Activated T-cell treated with anti-CD3 and anti-CD28 coated beads for 4 hours (primary cell): ENCODE measurements around the gene SEC23A.
"Not testable (repeated sequence)": the region's sequence is repeated elsewhere in the genome, so short reads cannot be mapped to it uniquely, and the experiment has no call there.

ENCODE experiments used
- DNase-seq: peaks from one replicate; pipeline ENCODE4 v3.0.0-alpha.2; 2020

SEC23A gene

GRCh38 chr14:39102969-39103957 is at the start of gene SEC23A:
SEC23A (minus strand) TSS chr14:39103235; CDS start chr14:39096118, 7,117 bp downstream.
- peak; percentile 63 for DNase-seq

GRCh38 chr14:39145266-39145966 is 42.4 kb upstream of the SEC23A start:
- DNase-seq = no peak

DNA sequence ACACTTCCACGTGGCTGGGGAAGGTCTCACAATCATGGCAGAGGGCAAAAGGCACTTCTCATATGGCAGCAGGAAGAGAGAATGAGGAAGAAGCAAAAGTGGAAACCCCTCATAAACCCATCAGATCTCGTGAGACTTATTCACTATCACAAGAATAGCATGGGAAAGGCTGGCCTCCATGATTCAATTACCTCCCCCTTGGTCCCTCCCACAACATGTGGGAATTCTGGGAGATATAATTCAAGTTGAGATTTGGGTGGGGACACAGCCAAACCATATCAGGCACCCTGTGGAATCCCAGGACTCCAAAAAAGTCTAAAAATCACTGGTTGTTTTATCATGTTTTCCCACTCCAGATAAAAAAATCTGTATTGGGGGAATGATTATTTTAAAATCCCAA is 40.2 kb upstream of the SEC23A start:
- DNase-seq = not testable (repeated sequence)

- DNase-seq = not testable (repeated sequence)
Measured at GRCh38 chr14:39141623-39142022, 38.6 kb upstream of the SEC23A start.

DNA sequence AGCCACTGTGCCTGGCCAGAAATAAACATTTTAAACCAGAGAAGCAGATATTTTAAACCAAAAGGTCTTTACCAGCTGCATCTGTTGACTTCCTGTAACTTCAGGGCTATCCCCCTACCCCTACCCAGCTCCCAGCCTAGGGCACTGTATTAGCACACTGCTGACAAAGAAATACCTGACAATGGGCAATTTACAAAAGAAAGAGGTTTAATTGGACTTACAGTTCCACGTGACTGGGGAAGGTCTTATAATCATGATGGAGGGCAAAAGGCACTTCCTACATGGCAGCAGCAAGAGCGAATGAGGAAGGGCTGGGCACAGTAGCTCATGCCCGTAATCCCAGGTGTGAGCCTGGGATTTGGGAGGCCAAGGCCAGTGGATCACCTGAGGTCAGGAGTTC is 37.1 kb upstream of the SEC23A start:
- DNase-seq = no peak

GRCh38 chr14:39138440-39138839 is 35.4 kb upstream of the SEC23A start:
- DNase-seq = no peak

- not testable (repeated sequence) for DNase-seq
Measured at GRCh38 chr14:39137835-39138234, 34.8 kb upstream of the SEC23A start.

- no peak for DNase-seq
Measured at GRCh38 chr14:39122330-39123138, 19.5 kb upstream of the SEC23A start.

DNA sequence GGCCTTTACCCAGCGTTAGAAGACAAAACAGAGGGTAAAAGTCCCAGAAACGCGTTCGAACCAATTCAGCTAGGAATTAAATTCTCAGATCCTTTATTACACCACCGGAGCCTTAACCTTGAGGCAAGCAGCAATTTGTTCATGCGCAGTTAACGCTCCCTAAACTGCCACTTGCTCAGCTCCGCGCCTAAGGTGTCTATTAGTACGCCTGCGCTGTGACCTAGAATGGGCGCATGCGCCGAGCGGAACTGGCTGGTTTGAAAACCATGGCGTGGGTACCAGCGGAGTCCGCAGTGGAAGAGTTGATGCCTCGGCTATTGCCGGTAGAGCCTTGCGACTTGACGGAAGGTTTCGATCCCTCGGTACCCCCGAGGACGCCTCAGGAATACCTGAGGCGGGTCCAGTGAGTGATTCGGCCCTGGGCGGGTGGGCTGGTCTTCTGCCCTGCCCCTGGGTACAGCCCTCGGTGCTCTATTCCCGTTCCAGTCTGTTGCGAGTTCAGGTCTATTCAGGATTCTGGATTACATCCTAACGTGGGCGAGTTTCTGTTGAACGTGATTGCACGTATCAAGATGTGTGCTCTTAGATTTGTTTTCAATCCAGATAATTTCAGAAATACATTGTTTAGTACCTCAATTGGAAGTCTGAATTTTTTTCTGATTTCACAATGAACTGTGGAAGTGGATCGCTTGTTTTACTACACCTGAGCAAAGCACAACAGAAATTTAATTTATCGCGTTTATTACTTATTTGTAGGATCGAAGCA is 11.2 kb upstream of the SEC23A start, which contains the start of gene GEMIN2:
GEMIN2 (plus strand) TSS at position 251 of the 766 bp plus-strand sequence; CDS start at position 267, 16 bp downstream.
- DNase-seq = peak; percentile 90

GRCh38 chr14:39113685-39114072 is 10.6 kb upstream of the SEC23A start:
- no peak for DNase-seq

DNA sequence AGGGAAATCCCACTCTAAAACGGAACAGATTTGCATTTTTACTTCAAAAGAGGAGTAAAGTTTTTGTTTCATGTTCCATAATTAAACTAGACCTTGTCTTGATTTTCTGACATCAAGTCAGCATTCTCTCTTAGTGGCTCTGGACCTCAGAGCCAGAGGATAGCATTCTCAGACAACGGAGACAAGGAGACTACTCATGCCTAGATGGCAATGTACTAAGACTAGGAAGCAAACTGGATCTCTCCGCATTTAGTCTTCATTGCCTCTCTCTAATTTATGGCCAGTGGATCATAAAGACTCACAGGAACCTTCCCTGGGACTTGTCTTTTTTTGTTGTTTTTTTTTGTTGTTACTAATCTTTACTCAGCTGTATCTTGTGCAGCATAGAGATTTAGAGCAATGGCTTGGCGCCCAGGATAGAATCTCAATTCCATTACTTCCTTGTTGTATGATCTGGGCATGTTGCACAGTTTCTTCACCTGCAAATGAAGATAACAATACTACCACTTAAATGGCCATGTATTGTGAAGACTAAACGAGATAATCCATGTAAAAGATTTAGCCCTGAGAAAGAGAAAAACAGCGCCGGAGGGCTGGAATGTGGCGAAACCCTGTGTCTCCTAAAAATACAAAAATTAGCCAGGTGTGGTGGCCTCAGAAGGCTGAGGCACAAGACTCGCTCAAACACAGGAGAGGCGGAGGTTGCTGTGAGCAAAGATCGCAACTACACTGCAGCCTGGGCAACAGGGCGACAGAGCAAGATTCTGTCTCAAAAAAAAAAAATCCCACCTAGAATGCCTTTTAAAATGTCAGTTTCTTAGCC is 7.1 kb upstream of the SEC23A start:
- no peak for DNase-seq

DNA sequence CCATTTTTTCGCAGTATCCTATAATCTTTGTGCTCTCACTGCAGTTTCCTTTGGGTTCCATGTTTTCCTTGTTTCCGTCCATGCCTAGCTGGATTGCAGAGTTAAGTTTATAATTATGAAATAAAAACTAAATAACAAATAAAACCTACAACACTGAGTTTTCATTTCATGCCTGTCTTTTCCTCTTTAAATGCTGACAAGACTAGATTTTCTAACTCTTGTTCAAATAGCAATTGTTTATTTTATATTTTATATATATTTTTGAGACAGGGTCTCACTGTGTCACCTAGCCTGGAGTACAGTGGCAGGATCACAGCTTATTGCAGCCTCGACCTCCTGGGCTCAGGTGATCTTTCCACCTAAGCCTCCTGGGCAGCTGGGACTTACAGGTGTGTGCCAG is 5.8 kb upstream of the SEC23A start:
- no peak for DNase-seq

GRCh38 chr14:39107591-39107996 is 4.6 kb upstream of the SEC23A start:
- DNase-seq = no peak

DNA sequence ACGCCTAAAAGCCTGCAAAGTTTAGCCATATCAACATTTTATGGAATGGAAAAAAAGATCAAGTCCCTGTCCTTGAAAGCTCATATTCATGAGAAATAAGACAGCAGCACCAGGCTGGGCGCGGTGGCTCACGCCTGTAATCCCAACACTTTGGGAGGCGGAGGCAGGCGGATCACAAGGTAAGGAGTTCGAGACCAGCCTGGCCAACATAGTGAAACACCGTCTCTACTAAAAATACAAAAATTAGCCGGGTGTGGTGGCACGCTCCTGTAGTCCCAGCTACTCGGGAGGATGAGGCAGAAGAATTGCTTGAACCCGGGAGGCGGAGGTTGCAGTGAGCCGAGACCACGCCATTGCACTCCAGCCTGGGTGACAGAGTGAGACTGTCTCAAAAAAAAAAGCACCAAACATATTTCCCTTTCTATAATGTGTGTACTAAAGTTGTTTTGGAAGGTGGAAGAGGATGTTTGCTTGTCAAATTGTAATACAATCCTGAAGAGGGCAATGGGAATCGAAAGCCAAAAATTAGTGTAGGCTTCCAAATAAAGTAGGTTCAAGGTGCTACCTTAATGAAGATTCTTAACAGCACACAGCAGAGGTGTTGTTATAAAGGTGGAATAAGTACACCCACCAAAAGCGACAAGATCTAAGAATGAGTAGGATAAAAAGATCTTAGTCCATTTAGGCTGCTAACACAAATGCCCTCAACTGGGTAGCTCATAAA is 1.2 kb upstream of the SEC23A start:
- DNase-seq = not testable (repeated sequence)

DNA sequence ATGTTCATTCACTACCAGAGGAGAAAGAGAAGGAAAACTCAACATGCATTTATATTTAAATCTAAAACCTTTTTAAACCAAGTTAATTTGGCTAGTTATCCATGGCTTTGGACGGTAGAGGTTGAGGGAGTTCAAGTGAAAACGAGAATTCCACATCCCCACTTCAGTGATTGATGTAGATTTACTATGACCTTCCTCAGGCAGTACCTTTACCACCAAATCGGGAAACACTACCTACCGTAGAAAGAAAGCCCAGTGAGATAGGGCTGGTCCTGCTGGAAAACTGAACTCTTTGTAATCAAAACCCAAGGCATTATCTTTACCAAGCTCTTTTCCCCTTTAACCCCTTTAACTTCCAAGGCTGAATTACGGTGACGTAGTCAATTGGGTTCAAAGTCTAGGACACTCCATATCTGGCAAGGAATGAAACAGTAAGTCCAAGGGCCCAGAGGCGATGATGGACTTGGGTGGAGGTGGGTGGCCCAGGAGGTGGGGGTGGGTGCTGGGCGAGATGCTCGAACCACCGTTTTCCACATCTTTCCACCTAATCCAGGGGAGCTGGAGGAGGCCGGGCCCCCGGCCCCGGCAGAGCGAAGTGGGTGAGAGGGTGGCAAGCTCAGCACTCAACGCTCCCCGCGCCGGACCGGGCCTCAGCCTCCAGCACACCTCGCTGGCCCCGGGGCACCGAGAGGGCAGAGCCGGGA is 618 bp downstream of the SEC23A start:
- DNase-seq = no peak

DNA sequence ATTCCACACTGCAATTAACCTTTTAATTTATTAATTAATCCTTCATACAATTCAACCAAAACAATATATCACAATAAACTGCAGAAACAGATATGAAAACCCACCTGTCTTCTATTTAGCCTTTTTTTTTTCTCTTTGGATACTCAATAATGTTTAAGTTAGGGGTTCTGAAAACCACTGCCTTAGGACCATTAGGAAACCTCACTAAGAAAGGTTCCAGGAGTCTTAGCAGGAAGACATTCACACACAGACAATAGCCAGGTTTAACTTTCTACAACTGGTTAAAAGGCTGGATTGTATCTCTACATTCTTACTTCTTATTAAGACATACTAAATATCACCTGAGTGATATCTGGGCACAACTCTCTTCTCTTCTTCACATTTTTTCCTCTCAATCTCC is 3.3 kb downstream of the SEC23A start:
- no peak for DNase-seq

GRCh38 chr14:39099215-39099614 is 3.8 kb downstream of the SEC23A start:
- DNase-seq = not testable (repeated sequence)

DNA sequence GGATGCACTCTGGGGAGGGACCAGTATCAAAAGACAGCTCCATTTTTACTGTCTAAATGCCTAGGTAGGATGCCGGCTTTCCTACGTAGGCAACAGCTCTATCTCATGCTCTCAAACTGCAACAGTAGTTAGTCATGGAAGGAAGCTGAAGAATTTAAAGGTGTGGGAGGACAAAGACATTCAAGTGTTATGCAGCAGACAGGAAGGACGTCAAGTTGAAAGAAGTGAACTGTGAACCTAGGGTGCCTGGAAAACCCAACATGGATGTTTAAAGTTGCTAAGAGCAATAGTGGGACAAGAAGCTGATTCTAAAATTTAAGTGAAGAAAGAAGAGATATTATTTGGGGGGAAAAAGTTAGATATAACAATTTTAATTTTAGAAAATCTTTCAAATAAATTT is 5.9 kb downstream of the SEC23A start:
- DNase-seq = no peak

DNA sequence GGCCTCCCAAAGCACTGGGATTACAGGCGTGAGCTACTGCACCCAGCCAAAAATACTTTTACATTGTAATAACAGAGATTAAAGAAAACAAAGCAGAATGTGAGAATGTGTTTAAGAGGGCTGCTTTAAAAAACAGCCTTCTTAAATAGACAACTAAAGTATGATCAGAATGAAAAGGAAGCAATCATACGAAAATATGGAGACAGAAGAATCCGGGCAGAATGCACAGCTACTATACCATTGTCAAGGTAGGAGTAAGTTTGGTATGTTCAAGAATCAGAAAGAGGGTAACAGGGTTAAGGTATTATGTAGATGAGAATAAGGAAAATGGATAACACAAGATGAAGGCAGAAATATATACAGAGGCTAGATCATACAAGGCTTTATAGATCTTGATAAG is 8.5 kb downstream of the SEC23A start:
- no peak for DNase-seq

- DNase-seq = no peak
Measured at GRCh38 chr14:39091716-39092115, 11.3 kb downstream of the SEC23A start.
